GM19099 (cell line): ENCODE results near the gene HNRNPUL1.

Experiments used
- POLR2A ChIP-seq: IDR thresholded peaks from 3 replicates; pipeline ENCODE4 v1.6.1; 2011; ENCODE audit warnings: low read depth; ENCODE audit not compliant: insufficient read length; ENCODE audit errors: extremely low read depth

HNRNPUL1 gene

GRCh38 chr19:41356984-41357739 lies 93.0 kb downstream of the HNRNPUL1 start:
- no peak for TF ChIP-seq POLR2A
